H1 (cell line): ENCODE measurements around the gene MRC2. TPM values are rescaled to one million over a fixed set of nuclear protein-coding genes. Genes with fewer than 3 reads are reported as not detected.

Experiments used
- CHD2 ChIP-seq: IDR thresholded peaks from 2 replicates; pipeline ENCODE4 v1.6.1; 2012; ENCODE audit warnings: low read length, improper control_type of control experiment
- FOSL1 ChIP-seq: IDR thresholded peaks from 2 replicates; pipeline ENCODE4 v1.6.1; 2011; ENCODE audit warnings: mild to moderate bottlenecking, low read depth, low read length, moderate library complexity; ENCODE audit not compliant: insufficient read depth
- GTF2F1 ChIP-seq: IDR thresholded peaks from 2 replicates; pipeline ENCODE4 v1.6.1; 2012; ENCODE audit warnings: low read depth, low read length, improper control_type of control experiment, borderline replicate concordance
- YY1 ChIP-seq: IDR thresholded peaks from 2 replicates; pipeline ENCODE4 v1.6.1; 2011; ENCODE audit warnings: low read depth, mild to moderate bottlenecking, low read length
- polyA plus RNA-seq, 7 experiments: library from polyadenylated mRNA; depleted of rRNA in 3 of 7; stranded (reverse) in 5 of 7; unstranded in 2 of 7; fragments of >200 nt in 5 of 7; fragments of 200-250 nt in 2 of 7; gene quantifications; 1 replicate in 5 of 7; 2 replicates in 1 of 7; 4 replicates in 1 of 7; pipeline versions ENCODE4 v1.2.1 to v1.2.3, GENCODE V29; 2011 to 2013; ENCODE audit warnings: missing spikeins in 2 of 7, mixed read lengths in 2 of 7
- total RNA-seq: library from RNA; stranded (reverse); fragmentation: NEBNext Ultra II Directional; extraction: Animal tissue kit (Norgen Biotek cat#: 25700); gene quantifications from 2 replicates; pipeline ENCODE4 v1.2.1, GENCODE V29; 2021

The MRC2 gene
- total and polyA plus RNA-seq, 2 of the 8 experiments (the other 6 are each of a cell fraction or from before 2014, with no cell fraction given), result 7.0 to 24.2 TPM

DNA sequence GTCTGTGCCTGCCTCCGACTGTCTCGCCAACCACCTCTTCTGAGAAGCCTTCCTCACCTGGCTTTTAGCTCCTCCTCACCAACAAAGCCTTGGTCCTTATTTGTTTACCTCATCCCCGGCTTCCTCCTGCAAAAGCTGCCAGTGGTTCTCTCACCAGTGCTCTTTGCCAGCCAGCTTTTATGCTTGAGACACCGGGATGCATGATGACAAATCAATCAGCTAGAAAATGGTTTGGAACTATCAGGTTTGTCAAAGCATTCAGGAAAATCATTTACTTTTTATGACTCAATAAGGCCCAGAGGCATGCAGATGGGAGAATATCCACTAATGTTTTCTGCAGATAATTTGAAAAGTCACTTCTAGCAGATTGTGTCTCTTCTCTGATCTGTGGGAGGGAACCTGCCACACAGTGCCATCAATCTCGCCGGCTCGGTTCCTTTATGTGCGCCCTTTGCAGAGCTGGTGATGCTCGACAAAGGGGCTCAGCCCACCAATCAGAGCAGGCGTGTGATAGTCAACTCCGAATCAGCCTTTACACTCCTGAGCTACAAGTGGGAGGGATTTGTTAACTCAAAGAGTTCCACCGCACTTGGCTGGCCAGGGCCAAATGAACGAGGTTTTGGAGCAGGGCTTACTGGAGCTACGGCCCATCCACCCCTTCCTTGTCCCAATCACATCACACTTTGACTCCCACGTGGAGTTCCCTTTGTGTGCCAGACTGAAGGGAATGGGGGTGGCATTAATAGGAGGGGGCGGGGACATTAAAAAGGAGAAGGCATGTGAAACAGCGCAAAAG is 85.8 kb downstream of the MRC2 start (continued):
- TF ChIP-seq FOSL1 (no peak), YY1 (no peak), CHD2 (no peak), GTF2F1 (no peak)
